SKM-1 (cell line): ENCODE results near the gene RMP24.

Experiments used
- DNase-seq: peaks from one replicate; lab custom pipeline; 2025; ENCODE audit not compliant: unreplicated experiment; lab: John Stamatoyannopoulos, UW

RMP24 gene

DNA sequence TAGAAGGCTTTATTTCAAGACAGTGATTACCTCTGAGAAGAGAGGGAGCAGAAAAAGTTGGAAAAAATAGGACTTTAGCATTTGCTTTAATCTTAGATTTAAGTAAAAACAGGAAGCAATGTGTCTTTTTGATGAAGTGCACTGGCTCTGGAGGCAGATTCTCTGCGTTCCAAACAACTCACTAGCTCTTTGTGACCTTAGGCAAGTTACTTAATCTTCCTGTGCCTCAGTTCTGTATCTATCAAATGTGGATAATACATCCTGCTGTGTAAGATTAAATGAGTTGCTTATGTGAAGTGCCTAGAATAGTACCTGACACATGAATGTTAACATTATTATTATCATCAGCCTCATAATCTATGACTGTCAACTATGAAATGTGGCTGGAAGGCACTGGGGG is 52.5 kb downstream of the RMP24 start:
- DNase-seq: no peak

GRCh38 chr18:36028859-36029258 is 56.4 kb downstream of the RMP24 start:
- no peak for DNase-seq
